Stimulated activated memory B cell treated with anti-CD40 and anti-IgM and Interleukin-4, amounts not matched to agents 10 μg/mL and 1 μg/mL and 100 μg/mL, for 72 hours (primary cell): Measurements from ENCODE around the gene SOX6.
"Not testable (repeated sequence)": the region's sequence is repeated elsewhere in the genome, so short reads cannot be mapped to it uniquely, and the experiment has no call there.

ENCODE experiments used
- ATAC-seq: fragments of 150-1000 bp; cut with Tn5 transposase; 2 replicates; pipeline ENCODE4 v1.10.0; 2021
- H3K27ac Mint-ChIP-seq: one replicate; pipeline ENCODE4 v1.8.0; 2022; ENCODE audit warnings: mild to moderate bottlenecking, mixed read lengths
- H3K27me3 Mint-ChIP-seq: one replicate; pipeline ENCODE4 v1.8.0; 2022; ENCODE audit warnings: mixed read lengths
- H3K36me3 Mint-ChIP-seq: one replicate; pipeline ENCODE4 v1.8.0; 2022; ENCODE audit warnings: mixed read lengths
- H3K4me1 Mint-ChIP-seq: one replicate; pipeline ENCODE4 v1.8.0; 2022; ENCODE audit warnings: mixed read lengths
- H3K4me3 Mint-ChIP-seq: one replicate; pipeline ENCODE4 v1.8.0; 2022; ENCODE audit warnings: mild to moderate bottlenecking, moderate library complexity, mixed read lengths
- H3K9me3 Mint-ChIP-seq: one replicate; pipeline ENCODE4 v1.8.0; 2022; ENCODE audit warnings: mixed read lengths

The SOX6 gene

DNA sequence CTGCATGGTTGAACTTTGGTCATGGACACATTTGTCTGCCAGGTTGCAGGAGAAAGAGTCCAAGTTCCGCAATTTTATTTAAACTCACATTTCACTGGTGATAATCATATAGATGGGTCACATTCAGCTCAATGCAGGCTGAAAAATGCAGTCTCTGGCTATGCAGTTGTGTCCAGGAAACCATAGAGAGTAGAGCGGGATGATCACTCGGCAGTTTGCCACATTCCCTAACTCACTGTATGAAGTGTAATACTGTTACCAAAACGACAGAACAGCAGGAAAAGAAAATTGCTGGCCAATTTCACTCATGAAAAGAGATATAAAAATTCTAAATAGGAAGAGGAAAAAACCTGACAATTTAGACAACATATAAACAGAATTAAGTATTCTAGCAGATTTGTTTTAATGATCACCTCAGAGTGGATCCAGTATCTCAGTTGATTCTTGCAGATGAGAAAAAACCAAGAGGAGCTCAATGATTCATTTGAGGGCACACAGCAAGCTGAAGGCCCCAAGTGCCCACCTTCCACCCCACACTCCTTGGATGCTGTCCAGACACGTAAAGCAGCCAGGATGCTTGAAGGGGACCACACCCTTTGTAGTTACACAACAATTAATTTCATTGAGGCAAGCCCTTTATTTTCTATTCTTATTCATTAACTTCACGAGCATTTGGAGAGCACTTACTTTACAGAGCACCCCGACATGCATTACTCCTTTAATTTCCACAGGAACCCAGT, 422.3 kb downstream of the SOX6 start:
- no peak overlapping the region for H3K4me3 Mint-ChIP-seq
- H3K36me3 Mint-ChIP-seq = no peaks in the 10 kb centered on the region
- peaks cover 7% of the 10 kb centered on the region for H3K9me3 Mint-ChIP-seq
- H3K27me3 Mint-ChIP-seq = no peaks in the 10 kb centered on the region
- H3K4me1 Mint-ChIP-seq = no peaks in the 10 kb centered on the region
- no peak for ATAC-seq
- H3K27ac Mint-ChIP-seq = no peak overlapping the region

DNA sequence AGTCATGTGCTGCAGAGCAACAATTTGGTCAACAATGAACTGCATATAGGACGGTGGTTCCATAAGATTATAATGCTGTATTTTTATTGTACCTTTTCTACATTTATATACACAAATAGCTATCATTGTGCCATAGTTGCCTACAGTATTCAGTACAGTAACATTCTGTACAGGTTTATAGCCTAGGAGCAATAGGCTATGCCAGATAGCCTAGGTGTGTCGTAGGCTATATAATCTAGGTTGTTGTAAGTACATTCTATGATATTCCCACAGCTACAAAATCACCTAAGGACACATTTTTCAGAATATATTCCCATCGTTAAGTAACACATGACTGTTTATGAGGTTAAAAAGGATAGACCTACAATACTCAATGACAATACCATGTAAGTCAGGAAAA, 423.9 kb downstream of the SOX6 start:
- H3K9me3 Mint-ChIP-seq = peaks cover 10% of the 10 kb centered on the region
- ATAC-seq = no peak
- no peaks in the 10 kb centered on the region for H3K36me3 Mint-ChIP-seq
- no peaks in the 10 kb centered on the region for H3K27me3 Mint-ChIP-seq
- no peak overlapping the region for H3K27ac Mint-ChIP-seq
- no peak overlapping the region for H3K4me3 Mint-ChIP-seq
- H3K4me1 Mint-ChIP-seq = no peaks in the 10 kb centered on the region

DNA sequence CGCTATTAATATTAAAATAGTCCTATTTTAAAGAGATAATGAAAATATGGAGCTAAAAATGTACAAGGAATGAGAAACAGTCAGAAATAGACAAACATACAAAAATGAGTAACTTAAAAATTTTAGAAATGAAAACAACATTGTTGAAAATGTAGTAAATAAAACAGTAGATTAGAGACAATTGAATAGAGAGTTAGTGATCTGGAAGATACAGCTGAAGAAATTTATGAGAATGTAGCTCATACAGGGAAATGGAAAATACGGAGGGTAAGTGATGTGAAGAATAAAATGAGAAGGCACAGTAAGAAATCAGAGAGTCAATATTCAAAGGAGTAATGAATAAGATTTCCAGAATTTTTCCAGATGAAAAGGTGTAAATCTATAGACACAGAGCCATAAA, 424.8 kb downstream of the SOX6 start:
- Mint-ChIP-seq H3K4me3 (no peak overlapping the region), H3K4me1 (no peaks in the 10 kb centered on the region), H3K36me3 (no peaks in the 10 kb centered on the region), H3K9me3 (peaks cover 10% of the 10 kb centered on the region), H3K27ac (no peak overlapping the region), H3K27me3 (no peaks in the 10 kb centered on the region)
- no peak for ATAC-seq

DNA sequence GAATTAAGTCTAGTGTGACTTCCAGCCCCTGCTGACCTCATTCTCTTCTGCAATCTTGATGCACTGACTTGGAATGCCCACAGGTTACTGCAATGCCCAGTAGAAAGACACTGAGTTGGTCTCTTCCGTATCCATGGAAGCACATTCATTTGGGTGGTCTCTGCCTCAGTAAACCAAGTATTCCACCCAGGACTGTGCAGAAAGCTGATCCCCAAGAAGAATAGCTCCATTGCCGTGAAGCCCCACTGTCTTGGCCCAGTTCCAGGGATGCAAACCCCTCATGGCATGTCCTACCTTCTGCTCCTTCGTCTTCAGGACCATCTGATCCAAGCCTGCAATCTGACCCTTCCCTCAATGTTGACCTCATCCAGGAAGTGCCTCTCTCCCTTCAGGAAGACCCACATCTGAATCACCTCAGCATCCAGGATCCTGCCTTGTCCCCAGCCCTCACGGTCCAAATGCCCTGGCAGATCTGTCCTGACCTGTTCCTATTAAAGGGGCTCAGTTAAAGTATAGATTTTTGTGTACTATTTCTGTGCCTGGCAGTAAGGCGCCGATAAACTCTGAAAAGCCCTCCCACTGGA, 425.8 kb downstream of the SOX6 start:
- no peak for ATAC-seq
- Mint-ChIP-seq H3K27me3 (no peaks in the 10 kb centered on the region), H3K4me3 (no peak overlapping the region), H3K36me3 (no peaks in the 10 kb centered on the region), H3K9me3 (peaks cover 10% of the 10 kb centered on the region), H3K4me1 (no peaks in the 10 kb centered on the region), H3K27ac (no peak overlapping the region)

DNA sequence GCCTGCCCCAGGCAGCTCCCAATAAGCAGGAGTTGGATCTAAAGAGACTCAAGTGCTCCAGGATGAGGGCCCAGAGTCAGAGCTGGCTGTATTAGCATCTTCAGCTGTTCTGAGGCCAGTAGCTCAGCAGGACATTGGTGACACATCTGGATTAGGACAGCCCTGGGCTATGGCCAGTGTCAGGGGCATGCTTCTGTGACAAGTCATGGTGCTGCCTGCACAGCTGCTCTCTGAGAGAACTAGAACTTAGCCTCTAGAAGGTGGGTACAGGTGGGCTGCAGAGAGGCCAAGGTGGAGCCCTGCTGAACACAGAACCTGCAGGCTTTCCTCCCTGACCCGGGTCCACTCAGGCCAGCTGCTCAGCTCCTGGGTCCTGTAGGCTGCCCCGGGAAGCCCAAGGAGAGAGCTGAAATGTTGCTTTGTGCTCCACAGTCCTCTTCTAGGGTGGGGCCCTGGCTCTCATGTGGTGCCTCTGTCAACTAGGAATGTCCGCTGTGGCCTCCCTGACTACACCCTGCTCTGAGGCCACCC, 426.9 kb downstream of the SOX6 start:
- H3K27ac Mint-ChIP-seq = no peak overlapping the region
- no peaks in the 10 kb centered on the region for H3K27me3 Mint-ChIP-seq
- ATAC-seq = peak; percentile 47
- no peak overlapping the region for H3K4me3 Mint-ChIP-seq
- no peaks in the 10 kb centered on the region for H3K4me1 Mint-ChIP-seq
- no peaks in the 10 kb centered on the region for H3K36me3 Mint-ChIP-seq
- peaks cover 10% of the 10 kb centered on the region for H3K9me3 Mint-ChIP-seq

DNA sequence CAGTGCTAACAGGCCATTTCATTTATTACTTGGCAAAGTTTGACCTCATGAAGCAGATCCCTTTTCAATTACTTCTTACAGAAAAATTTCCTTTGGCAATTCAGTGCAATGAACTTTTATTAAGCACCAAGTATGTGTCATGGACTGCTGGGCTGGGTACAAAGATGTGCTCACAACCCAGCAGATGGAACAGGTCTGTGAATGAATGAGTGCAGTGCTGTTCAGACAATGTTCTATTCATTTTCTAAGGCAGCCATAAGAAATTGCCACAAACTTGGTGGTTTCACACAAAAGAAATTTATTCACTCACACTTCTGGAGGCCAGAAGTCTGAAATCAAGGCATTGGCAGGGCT, 428.5 kb downstream of the SOX6 start:
- H3K4me1 Mint-ChIP-seq = no peaks in the 10 kb centered on the region
- H3K4me3 Mint-ChIP-seq = no peak overlapping the region
- no peaks in the 10 kb centered on the region for H3K27me3 Mint-ChIP-seq
- H3K9me3 Mint-ChIP-seq = peaks cover 10% of the 10 kb centered on the region
- no peaks in the 10 kb centered on the region for H3K36me3 Mint-ChIP-seq
- no peak overlapping the region for H3K27ac Mint-ChIP-seq
- no peak for ATAC-seq

DNA sequence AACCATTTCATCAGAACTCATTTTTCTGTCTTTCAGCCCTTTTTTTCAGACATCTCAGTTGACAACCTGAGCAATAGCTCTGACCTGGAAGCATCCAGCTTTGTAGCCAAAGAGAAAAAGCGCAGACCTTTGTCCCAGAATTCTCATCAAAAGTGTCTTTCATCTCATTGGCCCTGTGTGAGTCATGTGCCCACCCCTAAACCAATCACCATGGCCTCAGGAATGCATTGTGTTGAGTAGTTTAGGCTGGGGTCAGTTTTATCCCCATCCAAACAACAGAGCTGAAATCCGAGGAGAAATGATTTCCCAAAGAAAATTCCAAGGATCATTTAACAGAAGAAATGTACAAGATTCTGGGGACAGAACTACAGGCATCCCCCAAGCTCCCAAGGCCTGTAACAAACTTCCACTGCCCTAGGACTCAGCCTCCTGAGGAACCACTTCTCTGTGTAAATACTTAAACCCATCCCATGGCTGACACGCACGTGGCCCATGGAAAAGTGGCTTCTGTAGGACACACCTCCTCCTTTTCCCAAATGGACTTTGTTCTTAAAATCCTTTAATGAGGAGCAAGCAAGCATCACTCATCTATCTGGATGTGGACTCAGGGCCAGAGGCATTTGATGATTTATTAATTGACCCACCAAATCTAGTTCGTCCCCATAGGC, 429.0 kb downstream of the SOX6 start:
- Mint-ChIP-seq H3K36me3 (no peaks in the 10 kb centered on the region), H3K9me3 (peaks cover 10% of the 10 kb centered on the region), H3K4me1 (no peaks in the 10 kb centered on the region), H3K4me3 (no peak overlapping the region), H3K27ac (no peak overlapping the region), H3K27me3 (no peaks in the 10 kb centered on the region)
- no peak for ATAC-seq

DNA sequence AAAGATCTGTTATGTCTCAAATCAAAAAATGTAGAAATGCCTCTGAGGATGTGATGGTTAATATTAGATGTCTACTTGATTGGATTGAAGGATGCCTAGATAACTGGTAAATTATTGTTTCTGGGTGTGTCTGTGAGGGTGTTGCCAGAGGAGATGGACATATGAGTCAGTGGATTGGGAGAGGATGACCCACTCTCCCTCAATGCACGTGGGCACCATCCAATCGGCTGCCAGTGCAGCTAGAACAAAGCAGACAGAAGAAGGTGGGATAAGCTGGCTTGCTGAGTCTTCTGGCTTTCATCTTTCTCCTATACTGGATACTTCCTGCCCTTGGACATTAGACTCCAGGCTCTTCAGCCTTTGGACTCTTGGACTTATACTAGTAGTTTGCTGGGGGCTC, 430.3 kb downstream of the SOX6 start:
- no peak for ATAC-seq
- no peak overlapping the region for H3K27ac Mint-ChIP-seq
- H3K4me3 Mint-ChIP-seq = no peak overlapping the region
- no peaks in the 10 kb centered on the region for H3K27me3 Mint-ChIP-seq
- H3K4me1 Mint-ChIP-seq = no peaks in the 10 kb centered on the region
- H3K36me3 Mint-ChIP-seq = no peaks in the 10 kb centered on the region
- H3K9me3 Mint-ChIP-seq = peaks cover 6% of the 10 kb centered on the region

DNA sequence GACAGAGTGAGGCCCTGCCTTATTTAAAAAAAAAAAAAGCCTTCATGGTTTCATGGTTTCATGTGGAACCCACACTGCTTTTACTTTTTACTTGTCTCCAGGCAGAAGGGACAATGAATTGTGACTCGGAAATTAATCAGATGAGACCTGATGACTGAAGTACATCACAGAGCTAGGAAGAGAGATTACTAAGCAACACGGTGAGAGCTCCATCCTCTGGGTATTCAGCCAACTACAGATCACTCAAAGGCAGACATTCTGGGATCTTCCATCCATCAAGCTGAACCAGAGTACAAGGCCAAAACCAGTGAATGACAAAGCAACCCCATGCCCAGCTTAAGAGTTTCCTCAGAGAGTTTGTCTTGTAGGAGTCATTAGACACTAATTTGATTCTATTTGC, 433.2 kb downstream of the SOX6 start:
- Mint-ChIP-seq H3K4me1 (no peaks in the 10 kb centered on the region), H3K4me3 (no peak overlapping the region), H3K27me3 (no peaks in the 10 kb centered on the region), H3K36me3 (no peaks in the 10 kb centered on the region), H3K9me3 (peaks cover under 1% of the 10 kb centered on the region), H3K27ac (no peak overlapping the region)
- ATAC-seq = no peak

DNA sequence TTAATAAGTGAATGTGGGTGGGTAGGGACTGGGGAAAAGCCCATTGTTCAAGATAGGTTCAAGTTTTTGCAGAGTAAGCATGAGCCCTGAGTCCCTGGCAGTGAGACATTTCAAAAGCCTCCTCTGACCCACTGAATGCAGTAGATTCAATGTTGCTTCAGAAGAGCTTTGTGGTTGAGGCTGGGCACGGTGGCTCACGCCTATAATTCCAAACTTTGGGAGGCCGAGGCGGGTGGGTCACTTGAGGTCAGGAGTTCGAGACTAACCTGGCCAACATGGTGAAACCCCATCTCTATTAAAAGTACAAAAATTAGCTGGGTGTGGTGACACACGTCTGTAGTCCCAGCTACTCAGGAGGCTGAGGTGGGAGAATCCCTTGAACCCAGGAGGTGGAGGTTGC, 433.6 kb downstream of the SOX6 start:
- not testable (repeated sequence) for H3K4me3 Mint-ChIP-seq, H3K9me3 Mint-ChIP-seq, H3K27me3 Mint-ChIP-seq, ATAC-seq, H3K27ac Mint-ChIP-seq, H3K4me1 Mint-ChIP-seq, H3K36me3 Mint-ChIP-seq

DNA sequence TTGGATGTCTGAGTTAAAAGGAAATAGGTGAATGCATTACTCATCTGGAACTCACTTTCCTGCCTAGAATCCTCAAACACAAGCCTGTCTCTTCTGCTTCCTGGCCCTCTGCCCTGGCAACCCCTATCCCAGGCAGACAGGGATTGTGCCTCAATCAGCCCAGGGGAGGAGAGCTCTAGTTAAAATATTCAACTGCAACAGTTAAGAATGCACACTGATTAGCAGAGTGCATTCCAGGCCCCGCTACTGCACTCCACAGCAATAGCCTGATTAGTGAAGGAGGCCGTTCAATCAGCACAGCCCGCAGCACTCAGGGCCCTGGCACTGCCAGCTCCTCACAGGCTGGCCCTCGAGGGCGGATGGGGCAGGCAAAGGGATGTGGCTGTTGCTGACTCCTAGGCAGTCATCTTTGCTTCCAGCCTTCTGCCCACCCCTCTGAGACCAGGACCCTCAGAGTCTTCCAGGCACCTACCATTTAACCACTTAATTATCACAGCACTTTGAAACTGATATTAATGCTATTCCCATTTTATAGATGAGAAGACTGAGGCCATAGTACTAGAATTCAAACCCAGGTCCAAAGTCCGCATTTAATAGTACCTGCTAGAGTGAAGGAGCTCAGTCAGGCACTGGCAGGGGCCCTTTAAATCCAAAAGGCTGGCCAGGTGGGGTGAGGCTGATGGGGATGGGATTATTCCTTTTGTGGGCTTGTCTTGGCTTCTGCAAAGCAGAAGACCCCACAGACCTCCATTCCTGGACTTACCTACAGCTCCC, 435.3 kb downstream of the SOX6 start:
- H3K4me1 Mint-ChIP-seq = no peaks in the 10 kb centered on the region
- H3K4me3 Mint-ChIP-seq = no peak overlapping the region
- H3K27ac Mint-ChIP-seq = no peak overlapping the region
- no peaks in the 10 kb centered on the region for H3K36me3 Mint-ChIP-seq
- H3K9me3 Mint-ChIP-seq = no peaks in the 10 kb centered on the region
- no peak for ATAC-seq
- H3K27me3 Mint-ChIP-seq = no peaks in the 10 kb centered on the region

DNA sequence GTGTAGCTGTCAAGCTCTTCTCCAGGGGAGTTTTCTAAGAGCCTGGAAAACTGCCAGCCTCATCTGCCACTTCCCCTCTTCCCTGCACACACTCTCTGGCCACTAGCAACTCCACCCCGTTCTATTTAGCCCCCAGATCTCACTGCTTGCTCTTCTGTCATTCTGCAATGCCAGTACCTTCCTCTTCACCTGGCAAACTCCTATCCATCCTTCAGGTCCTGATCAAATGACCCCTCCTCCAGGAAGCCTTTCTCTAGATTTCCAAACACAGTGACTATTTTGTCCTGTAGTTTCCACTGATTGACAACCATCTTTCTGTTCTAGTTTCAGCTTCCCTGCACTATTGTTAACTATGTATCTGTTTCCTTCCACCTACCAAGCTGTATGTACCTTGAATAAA, 437.7 kb downstream of the SOX6 start:
- Mint-ChIP-seq H3K4me1 (no peaks in the 10 kb centered on the region), H3K4me3 (no peak overlapping the region), H3K27ac (no peak overlapping the region), H3K27me3 (no peaks in the 10 kb centered on the region), H3K9me3 (no peaks in the 10 kb centered on the region), H3K36me3 (no peaks in the 10 kb centered on the region)
- no peak for ATAC-seq

DNA sequence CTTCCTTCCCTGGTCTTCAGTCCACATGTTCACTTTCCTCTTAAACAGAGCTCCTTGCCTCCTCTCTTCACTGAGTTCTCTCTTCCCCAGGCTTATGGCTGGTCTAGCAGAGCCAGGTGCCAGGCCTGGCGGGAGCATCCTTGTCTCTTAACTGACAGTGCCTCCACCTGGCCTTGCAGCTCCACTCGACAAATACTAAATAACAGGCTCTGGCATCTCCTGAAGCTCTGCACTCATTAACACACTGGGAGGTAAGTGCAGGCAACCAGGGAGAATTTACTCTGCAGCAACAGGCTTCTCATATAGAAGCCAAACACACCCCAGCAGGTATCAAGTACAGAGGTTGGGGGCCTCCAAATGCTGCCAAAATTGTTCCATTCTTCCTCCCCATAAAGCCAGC, 438.1 kb downstream of the SOX6 start:
- Mint-ChIP-seq H3K27ac (no peak overlapping the region), H3K4me3 (no peak overlapping the region), H3K36me3 (no peaks in the 10 kb centered on the region), H3K4me1 (no peaks in the 10 kb centered on the region), H3K27me3 (no peaks in the 10 kb centered on the region), H3K9me3 (no peaks in the 10 kb centered on the region)
- no peak for ATAC-seq
